Neuronal stem cell (in vitro differentiated cells): Measurements from ENCODE around the gene MED1.
A peak's percentile ranks its signal among the peaks of the same experiment; 100 is the strongest.
"Not testable (repeated sequence)": the region's sequence is repeated elsewhere in the genome, so short reads cannot be mapped to it uniquely, and the experiment has no call there.

Experiments
- DNase-seq: peaks from one replicate; pipeline ENCODE4 v3.0.0-alpha.2; 2013; ENCODE audit warnings: low spot score
- H2AFZ ChIP-seq: one replicate; pipeline ENCODE4 v1.6.1; 2013; ENCODE audit warnings: mild to moderate bottlenecking, low read length, inconsistent platforms
- H2AK5ac ChIP-seq: 2 replicates; pipeline ENCODE4 v1.6.1; 2013; ENCODE audit warnings: low read depth, mild to moderate bottlenecking, inconsistent platforms, low read length, moderate library complexity, mixed read lengths
- H2BK120ac ChIP-seq: 2 replicates; pipeline ENCODE4 v1.6.1; 2013; ENCODE audit warnings: low read depth, mild to moderate bottlenecking, inconsistent platforms, low read length, moderate library complexity, mixed read lengths
- H2BK12ac ChIP-seq: one replicate; pipeline ENCODE4 v1.6.1; 2013; ENCODE audit warnings: low read length, inconsistent platforms
- H2BK15ac ChIP-seq: 2 replicates; pipeline ENCODE4 v1.6.1; 2013; ENCODE audit warnings: mild to moderate bottlenecking, low read length, inconsistent platforms, mixed read lengths
- H2BK5ac ChIP-seq: one replicate; pipeline ENCODE4 v1.6.1; 2013; ENCODE audit warnings: inconsistent platforms, mild to moderate bottlenecking, low read length, moderate library complexity
- H3K14ac ChIP-seq: one replicate; pipeline ENCODE4 v1.6.1; 2013; ENCODE audit warnings: low read length, inconsistent platforms
- H3K18ac ChIP-seq: 2 replicates; pipeline ENCODE4 v1.6.1; 2013; ENCODE audit warnings: low read length, inconsistent platforms
- H3K23ac ChIP-seq: 2 replicates; pipeline ENCODE4 v1.6.1; 2013; ENCODE audit warnings: low read depth, mild to moderate bottlenecking, mixed read lengths, low read length, inconsistent platforms; ENCODE audit not compliant: poor library complexity
- H3K27ac ChIP-seq: replicated peaks from 3 replicates; pipeline ENCODE4 v1.5.1; 2013; ENCODE audit warnings: low read length, inconsistent platforms
- H3K27me3 ChIP-seq, 3 experiments: 2 replicates each; pipeline ENCODE4 v1.6.1; 2013; ENCODE audit warnings: low read length in 3 of 3, mild to moderate bottlenecking in 2 of 3, inconsistent platforms in 1 of 3, low read depth in 1 of 3, mixed read lengths in 1 of 3, moderate library complexity in 1 of 3; ENCODE audit not compliant: control insufficient read depth in 3 of 3, insufficient read depth in 3 of 3
- H3K36me3 ChIP-seq, 2 donors: replicated peaks in 1 of 2; 2 replicates each; pipeline ENCODE4 v1.6.1; 2013; ENCODE audit warnings: low read length in 2 of 2; ENCODE audit not compliant: control insufficient read depth in 2 of 2, insufficient read depth in 2 of 2
- H3K4ac ChIP-seq: 2 replicates; pipeline ENCODE4 v1.6.1; 2013; ENCODE audit warnings: inconsistent platforms, mild to moderate bottlenecking, low read length, moderate library complexity
- H3K4me1 ChIP-seq, 2 donors: 1 replicate in 1 of 2; 2 replicates in 1 of 2; pipeline ENCODE4 v1.6.1; 2013; ENCODE audit warnings: low read length in 2 of 2, low read depth in 1 of 2; ENCODE audit not compliant: control insufficient read depth in 2 of 2, insufficient read depth in 1 of 2
- H3K4me2 ChIP-seq: one replicate; pipeline ENCODE4 v1.6.1; 2013; ENCODE audit warnings: mild to moderate bottlenecking, low read length, inconsistent platforms; ENCODE audit not compliant: insufficient read depth, poor library complexity, severe bottlenecking
- H3K4me3 ChIP-seq, 2 donors: 2 replicates each; pipeline ENCODE4 v1.5.1; 2013; ENCODE audit warnings: low read length in 2 of 2, mild to moderate bottlenecking in 2 of 2, inconsistent platforms in 1 of 2, moderate library complexity in 1 of 2
- H3K79me1 ChIP-seq: one replicate; pipeline ENCODE4 v1.6.1; 2013; ENCODE audit warnings: low read depth, mild to moderate bottlenecking, inconsistent platforms, low read length, moderate library complexity
- H3K9ac ChIP-seq: one replicate; pipeline ENCODE4 v1.6.1; 2013; ENCODE audit warnings: mild to moderate bottlenecking, low read depth, low read length, inconsistent platforms; ENCODE audit not compliant: poor library complexity
- H3K9me3 ChIP-seq, 2 donors: replicated peaks in 1 of 2; 2 replicates each; pipeline versions ENCODE3 to v1.6.1; 2013; ENCODE audit warnings: low read length in 2 of 2, mild to moderate bottlenecking in 2 of 2, inconsistent platforms in 1 of 2, low read depth in 1 of 2, mixed read lengths in 1 of 2, moderate library complexity in 1 of 2; ENCODE audit not compliant: control insufficient read depth in 2 of 2, insufficient read depth in 1 of 2
- H4K8ac ChIP-seq: one replicate; pipeline ENCODE4 v1.6.1; 2013; ENCODE audit warnings: low read depth, mild to moderate bottlenecking, inconsistent platforms, low read length, moderate library complexity
- H4K91ac ChIP-seq: one replicate; pipeline ENCODE4 v1.6.1; 2013; ENCODE audit warnings: low read length, low read depth, mild to moderate bottlenecking, inconsistent platforms; ENCODE audit not compliant: poor library complexity
- WGBS, 2 donors: extraction: QIAGEN DNeasy Blood & Tissue Kit; methylation state at CpG; one replicate each; pipeline ENCODE4 v1.1.7; 2013; ENCODE audit warnings: missing lambda C conversion rate in 2 of 2, mixed read lengths in 1 of 2; ENCODE audit not compliant: insufficient read length in 2 of 2, insufficient replicate concordance in 1 of 2; ENCODE audit errors: extremely low coverage in 2 of 2; 5-methylcytosine and 5-hydroxymethylcytosine counted together

MED1 gene

DNA sequence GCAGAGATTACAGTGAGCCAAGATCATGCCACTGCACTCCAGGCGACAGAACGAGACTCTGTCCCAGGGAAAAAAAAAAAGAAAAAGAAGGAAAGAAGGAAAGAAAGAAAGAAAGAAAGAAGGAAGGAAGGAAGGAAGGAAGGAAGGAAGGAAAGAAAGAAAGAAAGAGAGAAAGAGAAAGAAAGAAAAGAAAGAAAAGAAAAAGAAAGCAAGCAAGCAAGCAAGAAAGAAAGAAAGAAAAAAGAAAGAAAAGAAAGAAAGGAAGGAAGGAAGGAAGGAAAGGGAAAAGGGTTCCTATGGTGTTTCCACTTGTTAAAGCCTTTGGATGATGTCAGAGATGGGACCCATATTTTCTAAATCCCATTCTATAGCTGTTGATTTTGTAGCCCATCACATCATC lies 11.2 kb downstream of the MED1 start:
- not testable (repeated sequence) for H3K27me3 ChIP-seq, DNase-seq, H3K4me2 ChIP-seq, H3K18ac ChIP-seq, H4K8ac ChIP-seq, H2BK12ac ChIP-seq, H3K4me3 ChIP-seq, H2AK5ac ChIP-seq, H2BK15ac ChIP-seq, H3K9me3 ChIP-seq, H4K91ac ChIP-seq, H3K27ac ChIP-seq, H2BK5ac ChIP-seq, H2BK120ac ChIP-seq, H3K23ac ChIP-seq, H3K4ac ChIP-seq, H3K4me1 ChIP-seq, H3K9ac ChIP-seq, H3K14ac ChIP-seq, H2AFZ ChIP-seq, H3K79me1 ChIP-seq
- H3K36me3 ChIP-seq, result peaks cover 13 to 87% of the 10 kb centered on the region in 2 donors
- no CpG with 5 or more reads among the region's 2 CpGs for WGBS, 2 donors

DNA sequence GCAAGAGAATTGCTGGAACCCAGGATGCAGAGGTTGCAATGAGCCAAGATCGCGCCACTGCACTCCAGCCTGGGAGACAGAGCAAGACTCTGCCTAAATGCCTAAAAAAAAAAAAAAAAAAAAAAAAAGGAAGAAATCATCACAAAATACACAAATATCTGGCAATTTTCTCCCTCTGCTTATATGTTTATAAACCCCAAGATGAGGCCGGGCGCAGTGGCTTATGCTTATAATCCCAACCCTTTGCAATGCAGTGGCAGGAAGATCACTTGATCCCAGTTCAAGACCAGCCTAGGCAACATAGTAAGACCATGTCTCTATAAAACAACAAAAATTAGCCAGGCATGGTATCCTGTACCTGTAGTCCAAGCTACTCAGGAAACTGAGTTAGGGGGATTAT lies 21.5 kb downstream of the MED1 start:
- peaks cover 27 to 94% of the 10 kb centered on the region in 2 donors for H3K36me3 ChIP-seq
- no peak overlapping the region for H3K23ac ChIP-seq
- no peak overlapping the region for H2AK5ac ChIP-seq
- H2BK120ac ChIP-seq, result no peak overlapping the region
- H4K8ac ChIP-seq, result no peak overlapping the region
- H3K27ac ChIP-seq, result no peak overlapping the region
- no peaks in the 10 kb centered on the region for H3K4me1 ChIP-seq
- no peak overlapping the region for H3K18ac ChIP-seq
- no peak for DNase-seq
- no peak overlapping the region for H2BK12ac ChIP-seq
- H2BK5ac ChIP-seq, result no peak overlapping the region
- no CpG with 5 or more reads among the region's 4 CpGs for WGBS, 2 donors
- no peak overlapping the region for H2AFZ ChIP-seq
- H3K14ac ChIP-seq, result no peak overlapping the region
- no peak overlapping the region for H3K4me3 ChIP-seq
- no peaks in the 10 kb centered on the region for H3K27me3 ChIP-seq
- no peak overlapping the region for H4K91ac ChIP-seq
- no peak overlapping the region for H3K4me2 ChIP-seq
- no peaks in the 10 kb centered on the region for H3K9me3 ChIP-seq
- no peak overlapping the region for H3K9ac ChIP-seq
- H3K79me1 ChIP-seq, result no peaks in the 10 kb centered on the region
- no peak overlapping the region for H2BK15ac ChIP-seq
- no peak overlapping the region for H3K4ac ChIP-seq

DNA sequence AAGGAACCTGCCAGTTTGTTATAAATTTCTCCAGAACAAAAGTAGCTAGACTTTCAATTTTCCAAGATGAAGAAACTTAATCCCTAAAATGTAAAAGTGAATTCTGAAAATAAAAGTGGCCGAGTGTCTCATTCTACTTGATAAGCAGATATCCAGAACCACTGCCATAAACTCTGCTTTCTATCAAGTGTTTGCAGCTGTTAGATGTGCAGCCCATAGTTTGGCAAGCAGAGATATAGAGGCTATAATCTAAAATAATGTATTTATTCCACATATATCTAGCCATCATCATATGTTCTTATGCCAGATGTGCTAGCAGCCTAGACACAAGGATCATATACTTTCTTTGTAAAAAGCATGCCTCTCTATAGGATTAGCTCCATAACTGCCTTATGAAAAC lies 34.9 kb downstream of the MED1 start:
- H3K27ac ChIP-seq, result no peak overlapping the region
- H2BK120ac ChIP-seq, result no peak overlapping the region
- no peak overlapping the region for H2AK5ac ChIP-seq
- H3K14ac ChIP-seq, result no peak overlapping the region
- H3K27me3 ChIP-seq, result no peaks in the 10 kb centered on the region
- H4K8ac ChIP-seq, result no peak overlapping the region
- H2BK5ac ChIP-seq, result no peak overlapping the region
- no peak for DNase-seq
- no peak overlapping the region for H4K91ac ChIP-seq
- no peak overlapping the region for H3K4me2 ChIP-seq
- no peak overlapping the region for H2BK15ac ChIP-seq
- H3K18ac ChIP-seq, result no peak overlapping the region
- no peaks in the 10 kb centered on the region for H3K4me1 ChIP-seq
- no CpG with 5 or more reads among the region's 1 CpG for WGBS, 2 donors
- H2AFZ ChIP-seq, result no peak overlapping the region
- H3K4me3 ChIP-seq, result no peak overlapping the region
- no peak overlapping the region for H3K4ac ChIP-seq
- no peaks in the 10 kb centered on the region for H3K79me1 ChIP-seq
- H3K9ac ChIP-seq, result no peak overlapping the region
- no peaks in the 10 kb centered on the region for H3K9me3 ChIP-seq
- H3K36me3 ChIP-seq, result peaks cover 27 to 85% of the 10 kb centered on the region in 2 donors
- H2BK12ac ChIP-seq, result no peak overlapping the region
- H3K23ac ChIP-seq, result no peak overlapping the region

DNA sequence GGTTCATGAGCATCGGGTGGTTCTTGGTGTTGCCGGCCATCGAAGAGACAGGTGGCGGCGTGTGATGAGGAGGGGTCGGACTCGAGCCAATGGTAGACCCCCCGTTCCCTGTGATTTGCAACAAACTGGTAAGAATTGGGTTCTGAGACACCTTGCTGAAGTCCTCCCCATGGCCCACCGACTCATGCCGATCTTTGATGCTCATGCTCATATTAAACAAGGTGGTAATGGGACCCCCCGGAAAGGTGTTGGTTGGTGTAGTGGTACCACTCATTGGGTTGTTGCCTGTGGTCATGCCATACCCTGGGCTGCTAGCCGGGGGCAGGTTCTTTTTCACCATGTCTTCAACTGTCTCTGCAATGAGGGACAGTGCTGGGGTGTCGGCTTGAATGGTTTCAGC lies 40.8 kb downstream of the MED1 start:
- no peak overlapping the region for H3K4me2 ChIP-seq
- no peaks in the 10 kb centered on the region for H3K27me3 ChIP-seq
- no peak overlapping the region for H2AFZ ChIP-seq
- H4K8ac ChIP-seq, result no peak overlapping the region
- H3K79me1 ChIP-seq, result no peaks in the 10 kb centered on the region
- WGBS, 2 donors, result no CpG with 5 or more reads among the region's 13 CpGs
- no peak overlapping the region for H2BK5ac ChIP-seq
- H3K4ac ChIP-seq, result no peak overlapping the region
- no peaks in the 10 kb centered on the region for H3K4me1 ChIP-seq
- H2BK120ac ChIP-seq, result no peak overlapping the region
- no peak overlapping the region for H4K91ac ChIP-seq
- no peak overlapping the region for H2BK12ac ChIP-seq
- peak overlapping the region in 1 of 2 donors; percentile 34 for H3K4me3 ChIP-seq
- H3K36me3 ChIP-seq, result peaks cover 42 to 87% of the 10 kb centered on the region in 2 donors
- no peak overlapping the region for H3K27ac ChIP-seq
- H3K9me3 ChIP-seq, result no peaks in the 10 kb centered on the region
- no peak overlapping the region for H2BK15ac ChIP-seq
- DNase-seq, result no peak
- H2AK5ac ChIP-seq, result no peak overlapping the region
- no peak overlapping the region for H3K14ac ChIP-seq
- H3K9ac ChIP-seq, result no peak overlapping the region
- H3K18ac ChIP-seq, result no peak overlapping the region
- no peak overlapping the region for H3K23ac ChIP-seq
